AG10803 (cell line): Measurements from ENCODE around the gene HAGH.

Experiments used
- DNase-seq: peaks from one replicate; pipeline ENCODE4 v3.0.0; 2010; ENCODE audit warnings: low read depth
- H3K4me3 ChIP-seq: 2 replicates; pipeline ENCODE4 v1.5.1; 2011; ENCODE audit warnings: mild to moderate bottlenecking, low read length, control low read depth
- TF ChIP-seq, protein P1 (sequence below): conservative IDR thresholded peaks from 2 replicates; pipeline ENCODE4 v1.5.1; 2011; ENCODE audit warnings: mild to moderate bottlenecking, low read length, control low read depth, inconsistent platforms

The HAGH gene

DNA sequence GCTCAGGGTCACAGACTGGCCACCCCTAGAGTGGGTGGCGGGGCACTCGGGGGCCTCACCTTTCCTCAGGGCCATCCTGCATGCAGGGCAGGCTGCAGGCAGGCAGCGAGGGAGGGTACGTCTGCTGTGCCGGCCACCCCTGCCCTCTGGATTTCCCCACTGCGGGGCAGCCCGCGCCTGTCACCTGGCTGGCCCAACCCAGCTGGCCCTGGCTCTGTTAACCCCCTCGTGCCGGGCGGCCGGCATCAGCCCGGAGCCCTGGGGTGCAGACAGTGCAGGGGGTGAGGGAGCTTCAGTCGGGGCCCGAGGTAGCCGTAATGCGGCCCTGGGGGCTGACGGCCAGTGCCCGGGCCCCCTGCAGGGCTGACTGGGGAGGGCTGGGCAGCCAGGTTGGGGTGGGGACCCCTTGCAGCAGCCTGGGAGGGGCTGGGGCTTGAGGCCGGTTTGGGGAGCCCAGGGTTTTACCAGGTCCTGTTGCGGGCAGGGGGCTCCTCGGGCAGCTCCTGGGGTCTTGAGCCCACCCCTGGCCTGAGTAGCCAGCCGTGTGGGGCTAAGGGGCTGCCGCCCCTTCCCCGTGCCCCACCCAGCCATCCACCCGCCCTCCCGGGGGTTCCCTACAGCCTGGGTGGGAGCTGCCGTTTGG lies 32.9 kb downstream of the HAGH start, which contains the start of gene IGFALS:
Gene IGFALS (minus strand): TSS at position 128 of the 643 bp plus-strand sequence. CDS start 53 bp downstream, at position 75.
- DNase-seq, result no peak
- TF ChIP-seq, protein P1, sequence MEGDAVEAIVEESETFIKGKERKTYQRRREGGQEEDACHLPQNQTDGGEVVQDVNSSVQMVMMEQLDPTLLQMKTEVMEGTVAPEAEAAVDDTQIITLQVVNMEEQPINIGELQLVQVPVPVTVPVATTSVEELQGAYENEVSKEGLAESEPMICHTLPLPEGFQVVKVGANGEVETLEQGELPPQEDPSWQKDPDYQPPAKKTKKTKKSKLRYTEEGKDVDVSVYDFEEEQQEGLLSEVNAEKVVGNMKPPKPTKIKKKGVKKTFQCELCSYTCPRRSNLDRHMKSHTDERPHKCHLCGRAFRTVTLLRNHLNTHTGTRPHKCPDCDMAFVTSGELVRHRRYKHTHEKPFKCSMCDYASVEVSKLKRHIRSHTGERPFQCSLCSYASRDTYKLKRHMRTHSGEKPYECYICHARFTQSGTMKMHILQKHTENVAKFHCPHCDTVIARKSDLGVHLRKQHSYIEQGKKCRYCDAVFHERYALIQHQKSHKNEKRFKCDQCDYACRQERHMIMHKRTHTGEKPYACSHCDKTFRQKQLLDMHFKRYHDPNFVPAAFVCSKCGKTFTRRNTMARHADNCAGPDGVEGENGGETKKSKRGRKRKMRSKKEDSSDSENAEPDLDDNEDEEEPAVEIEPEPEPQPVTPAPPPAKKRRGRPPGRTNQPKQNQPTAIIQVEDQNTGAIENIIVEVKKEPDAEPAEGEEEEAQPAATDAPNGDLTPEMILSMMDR, result no peak
- no peak within 1 kb of the TSS for H3K4me3 ChIP-seq

DNA sequence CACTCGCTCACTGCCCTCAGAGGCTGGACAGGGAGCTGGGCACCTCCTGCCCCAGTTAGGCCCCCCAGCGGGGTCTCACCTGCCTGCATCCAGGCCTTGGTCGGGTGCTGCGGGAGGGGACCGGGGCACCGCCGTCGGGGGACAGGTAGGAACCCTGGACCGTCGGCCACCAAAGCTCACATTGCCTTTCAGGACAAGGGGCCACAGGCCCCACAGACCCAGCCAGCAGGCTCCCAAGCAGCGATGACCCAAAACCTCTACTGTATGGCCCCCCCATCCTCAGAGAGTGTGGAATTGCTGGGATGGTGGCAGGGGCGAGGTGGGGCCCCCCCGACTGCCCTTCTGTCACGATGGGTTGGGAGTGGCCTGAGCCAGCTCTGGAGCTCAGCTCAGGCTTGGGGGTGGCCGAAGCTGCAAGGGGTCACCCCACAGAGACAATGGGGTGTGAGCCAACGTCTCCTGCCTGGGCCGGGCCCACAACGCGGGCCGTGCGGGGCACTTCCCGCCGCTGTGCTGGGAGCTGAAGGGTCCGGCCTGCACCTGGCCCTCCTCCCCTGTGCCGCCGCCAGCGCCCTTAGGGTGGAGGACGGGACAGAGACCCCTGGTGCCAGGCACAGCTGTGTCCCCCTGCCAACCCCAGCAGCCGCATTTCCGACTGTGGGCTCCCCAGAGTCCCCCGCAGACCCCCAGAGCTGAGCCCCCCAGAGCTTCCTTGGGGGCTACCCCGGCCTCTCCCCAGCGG lies 33.6 kb downstream of the HAGH start:
- TF ChIP-seq, protein P1, result no peak

GRCh38 chr16:1791943-1792812 lies 34.4 kb downstream of the HAGH start:
- TF ChIP-seq, protein P1, result no peak
- DNase-seq, result no peak
- H3K4me3 ChIP-seq, result no peak overlapping the region

More for the DNA sequence above, 33.6 kb downstream of the HAGH start:
- no peak overlapping the region for H3K4me3 ChIP-seq
- DNase-seq, result no peak

GRCh38 chr16:1791256-1791942 lies 35.2 kb downstream of the HAGH start:
- TF ChIP-seq, protein P1, result no peak
- no peak for DNase-seq

GRCh38 chr16:1790611-1791255 lies 35.9 kb downstream of the HAGH start:
- TF ChIP-seq, protein P1, result no peak
- no peak for DNase-seq
- no peak overlapping the region for H3K4me3 ChIP-seq

More at GRCh38 chr16:1791256-1791942, 35.2 kb downstream of the HAGH start:
- H3K4me3 ChIP-seq, result no peak overlapping the region

DNA sequence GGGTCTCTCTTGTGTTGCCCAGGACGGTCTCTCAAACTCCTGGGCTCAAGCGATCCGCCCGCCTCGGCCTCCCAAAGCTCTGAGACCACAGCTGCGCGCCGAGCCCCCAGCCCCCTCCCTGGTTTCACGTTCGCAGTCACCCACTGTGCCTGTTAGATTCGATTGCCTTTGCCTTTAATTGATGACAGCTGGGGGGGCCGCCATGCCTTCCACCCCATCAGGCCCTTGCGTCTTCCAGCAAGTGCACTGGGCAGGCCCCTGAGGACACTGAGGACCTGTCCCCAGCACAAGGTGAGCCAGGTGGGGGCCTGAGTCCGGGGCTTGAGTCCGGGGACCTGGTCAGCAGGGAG lies 36.4 kb downstream of the HAGH start:
- no peak for DNase-seq
- TF ChIP-seq, protein P1, result no peak
- no peak overlapping the region for H3K4me3 ChIP-seq
